GM12874 (cell line): ENCODE measurements around the gene PMEL.

ENCODE experiments used
- CTCF ChIP-seq: IDR thresholded peaks from 2 replicates; pipeline ENCODE4 v1.5.1; 2011; ENCODE audit warnings: low read depth, mild to moderate bottlenecking, control low read depth, low read length, moderate library complexity; ENCODE audit not compliant: insufficient read depth

PMEL gene

GRCh38 chr12:55912908-55913307 is 52.9 kb downstream of the PMEL start:
- no peak for TF ChIP-seq CTCF

GRCh38 chr12:55909513-55909884 is 56.3 kb downstream of the PMEL start:
- no peak for TF ChIP-seq CTCF

GRCh38 chr12:55908726-55909512 is 56.9 kb downstream of the PMEL start:
- TF ChIP-seq CTCF: no peak

- no peak for TF ChIP-seq CTCF
These were observed 59.8 kb downstream of the PMEL start for GRCh38 chr12:55906056-55906455.
